Measurements from ENCODE around the gene CACNB3. TPM values are rescaled to one million over a fixed set of nuclear protein-coding genes. Genes with fewer than 3 reads are reported as not detected.

CACNB3 gene
- total and polyA plus RNA-seq, 2 of the 8 experiments (the other 6 are each of a cell fraction or from before 2014, with no cell fraction given) = 12.5 to 16.0 TPM

DNA sequence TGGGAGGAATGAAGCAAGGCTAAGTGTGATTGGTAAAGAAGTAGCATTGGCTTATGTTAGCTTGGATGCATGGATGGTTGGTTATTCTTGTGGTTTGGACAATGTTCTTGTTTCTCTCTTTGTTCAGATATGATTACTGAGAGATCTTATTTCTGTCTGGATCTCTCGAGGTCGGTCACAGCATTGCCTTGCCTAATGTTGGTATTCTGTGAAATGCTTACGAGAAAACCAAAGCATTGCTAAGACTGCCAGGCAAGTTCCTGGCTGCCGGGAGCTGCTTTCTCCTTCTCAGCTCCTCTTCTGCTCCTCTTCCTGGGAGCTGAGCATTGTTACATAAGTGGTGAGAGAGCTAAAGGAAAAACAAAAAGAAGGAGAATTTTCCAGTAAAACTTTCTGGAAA is 54.8 kb downstream of the CACNB3 start:
- H3K4me1 ChIP-seq (replicated peaks in 1 of 4; ENCODE audit: control insufficient read depth in 3 of 4, insufficient read depth in 4 of 4, low read length in 3 of 4) = no peaks in the 10 kb centered on the region
- no peak overlapping the region for H3K27ac ChIP-seq (ENCODE audit: low read depth, low read length)
- no peak overlapping the region for H3K4me2 ChIP-seq (ENCODE audit: insufficient read depth in 1 of 2, low read depth in 2 of 2, low read length in 2 of 2)
- H3K4me3 ChIP-seq (ENCODE audit: extremely low read depth in 1 of 4, insufficient read depth in 2 of 4, low read depth in 3 of 4, low read length in 4 of 4) = no peak overlapping the region
- no peak overlapping the region for H4K8ac ChIP-seq (ENCODE audit: extremely low read depth, insufficient read depth, low read length)
- FAIRE-seq = no peak
- DNase-seq (ENCODE audit: low read depth in 1 of 2, low spot score in 2 of 2) = no peak
- no peaks in the 10 kb centered on the region for H3K27me3 ChIP-seq (replicated peaks in 1 of 4; ENCODE audit: control insufficient read depth in 3 of 4, extremely low read depth in 1 of 4, insufficient read depth in 3 of 4, low read length in 3 of 4)
- no peak overlapping the region for H3K14ac ChIP-seq (ENCODE audit: insufficient read length)
- no peak overlapping the region for H2BK20ac ChIP-seq (ENCODE audit: low read length)
- WGBS, 2 experiments (ENCODE audit: extremely low coverage in 1 of 2, insufficient coverage in 1 of 2, insufficient read length in 1 of 2, insufficient replicate concordance in 2 of 2, low coverage in 1 of 2, low lambda C conversion rate in 2 of 2, missing lambda C conversion rate in 1 of 2) = 99% methylated on average over 4 of the region's 4 CpGs; no CpG with 5 or more reads in 1 of the 2 experiments
- no peak overlapping the region for H3K4ac ChIP-seq (replicated peaks; ENCODE audit: insufficient read length, low read depth, low read length)
- H4K91ac ChIP-seq (replicated peaks; ENCODE audit: insufficient read length, low read length) = no peak overlapping the region
- no peak overlapping the region for H2BK5ac ChIP-seq (ENCODE audit: low read depth, low read length)
- H3K56ac ChIP-seq (replicated peaks; ENCODE audit: insufficient read length, low read depth, low read length) = no peak overlapping the region
- H2BK15ac ChIP-seq (ENCODE audit: low read length) = no peak overlapping the region
- POLR2A ChIA-PET (ENCODE audit: partially characterized antibody) = interaction anchor here (2.5 to 23.7 kb wide), 2 partner anchors 10 to 13 kb away, joined by 13 to 651 read pairs; partner anchors contain the start of genes DDX23 and RND1
- no peak overlapping the region for H4K5ac ChIP-seq (ENCODE audit: insufficient read length, low read depth, low read length)
- CTCF ChIA-PET (ENCODE audit: partially characterized antibody) = interaction anchor here (0.6 to 26.4 kb wide), 11 partner anchors 9 to 739 kb away, joined by 3 to 678 read pairs (median 4); partner anchors contain the start of genes DDX23, LMBR1L, RND1 and WNT1
- no peaks in the 10 kb centered on the region for H3K36me3 ChIP-seq (ENCODE audit: control insufficient read depth in 2 of 4, insufficient read depth in 4 of 4, low read length in 3 of 4)
- H3K9ac ChIP-seq (replicated peaks in 1 of 4; ENCODE audit: extremely low read depth in 1 of 4, low read depth in 3 of 4, low read length in 3 of 4) = no peak overlapping the region
- H3K23ac ChIP-seq (ENCODE audit: insufficient read length) = no peak overlapping the region
- no peaks in the 10 kb centered on the region for H3K23me2 ChIP-seq (ENCODE audit: low read depth, low read length)
- H3K79me1 ChIP-seq (ENCODE audit: low read depth, low read length) = no peaks in the 10 kb centered on the region
- no peak overlapping the region for H3K18ac ChIP-seq (ENCODE audit: extremely low read depth, low read length)
- no peak overlapping the region for H2AK5ac ChIP-seq (ENCODE audit: low read depth, low read length)
- no peak overlapping the region for H2BK120ac ChIP-seq (replicated peaks; ENCODE audit: low read depth, low read length)
- H3K9me3 ChIP-seq (ENCODE audit: insufficient read depth in 2 of 2, low read depth in 1 of 2, low read length in 1 of 2) = no peaks in the 10 kb centered on the region
- no peak overlapping the region for H2BK12ac ChIP-seq (ENCODE audit: low read depth, low read length)
- H2AFZ ChIP-seq (ENCODE audit: low read length) = no peak overlapping the region
- no peaks in the 10 kb centered on the region for H4K20me1 ChIP-seq (replicated peaks in 1 of 2; ENCODE audit: control insufficient read depth in 1 of 2, insufficient read depth in 2 of 2, low read length in 2 of 2)
- no peaks in the 10 kb centered on the region for H3K79me2 ChIP-seq (ENCODE audit: control insufficient read depth in 1 of 2, insufficient read depth in 2 of 2, low read length in 2 of 2)
- no peak for TF ChIP-seq NRF1 (IDR thresholded peaks at IDR 0.05; ENCODE audit: low read depth, low read length)
- TF ChIP-seq, protein P1, sequence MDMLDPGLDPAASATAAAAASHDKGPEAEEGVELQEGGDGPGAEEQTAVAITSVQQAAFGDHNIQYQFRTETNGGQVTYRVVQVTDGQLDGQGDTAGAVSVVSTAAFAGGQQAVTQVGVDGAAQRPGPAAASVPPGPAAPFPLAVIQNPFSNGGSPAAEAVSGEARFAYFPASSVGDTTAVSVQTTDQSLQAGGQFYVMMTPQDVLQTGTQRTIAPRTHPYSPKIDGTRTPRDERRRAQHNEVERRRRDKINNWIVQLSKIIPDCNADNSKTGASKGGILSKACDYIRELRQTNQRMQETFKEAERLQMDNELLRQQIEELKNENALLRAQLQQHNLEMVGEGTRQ (IDR thresholded peaks at IDR 0.05; ENCODE audit: low read length) = no peak
- no peak for TF ChIP-seq SP1 (IDR thresholded peaks at IDR 0.05; ENCODE audit: low read depth, low read length)
- TF ChIP-seq, protein P2, sequence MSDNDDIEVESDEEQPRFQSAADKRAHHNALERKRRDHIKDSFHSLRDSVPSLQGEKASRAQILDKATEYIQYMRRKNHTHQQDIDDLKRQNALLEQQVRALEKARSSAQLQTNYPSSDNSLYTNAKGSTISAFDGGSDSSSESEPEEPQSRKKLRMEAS (IDR thresholded peaks at IDR 0.05) = no peak
- no peak for TF ChIP-seq SRF (IDR thresholded peaks at IDR 0.05; ENCODE audit: low read depth, low read length)
- no peak for TF ChIP-seq ASH2L (IDR thresholded peaks at IDR 0.05; ENCODE audit: low read length)
- TF ChIP-seq TEAD4 (IDR thresholded peaks at IDR 0.05; ENCODE audit: low read depth, low read length) = no peak
- no peak for TF ChIP-seq BACH1 (IDR thresholded peaks at IDR 0.05; ENCODE audit: low read length)
- no peak for TF ChIP-seq RAD21 (IDR thresholded peaks at IDR 0.05 in 1 of 2, conservative IDR thresholded peaks at IDR 0.05 in 1 of 2; ENCODE audit: low read depth in 2 of 2, low read length in 2 of 2)
- no peak for TF ChIP-seq SUZ12 (IDR thresholded peaks at IDR 0.05; ENCODE audit: low read length)
- TF ChIP-seq PHF8 (conservative IDR thresholded peaks at IDR 0.05; ENCODE audit: low read depth, low read length) = no peak

Data from H1 (cell line).